GM19043 (cell line): Measurements from ENCODE around the gene RACK1.

Experiments
- ATAC-seq: cut with Tn5 transposase; IDR thresholded peaks from one replicate; pipeline ENCODE4 v1.9.1; 2021; ENCODE audit warnings: low read depth; ENCODE audit not compliant: unreplicated experiment

Gene RACK1

GRCh38 chr5:181199881-181200638 lies 43.6 kb downstream of the RACK1 start:
- ATAC-seq = no peak

GRCh38 chr5:181198905-181199519 lies 44.7 kb downstream of the RACK1 start:
- peak; percentile 41 for ATAC-seq

GRCh38 chr5:181198106-181198685 lies 45.5 kb downstream of the RACK1 start:
- ATAC-seq = no peak

GRCh38 chr5:181197326-181197951 lies 46.3 kb downstream of the RACK1 start:
- no peak for ATAC-seq

GRCh38 chr5:181195249-181195761 lies 48.4 kb downstream of the RACK1 start:
- ATAC-seq = no peak

- ATAC-seq = no peak
Observed at GRCh38 chr5:181194489-181195248, 49.0 kb downstream of the RACK1 start.

- ATAC-seq = no peak
Observed at GRCh38 chr5:181193656-181194055, 50.0 kb downstream of the RACK1 start.

- no peak for ATAC-seq
Observed at GRCh38 chr5:181192337-181193046, 51.2 kb downstream of the RACK1 start.

- ATAC-seq = peak; percentile 44
Observed at GRCh38 chr5:181191526-181192336, 52.0 kb downstream of the RACK1 start.

- peak; percentile 6 for ATAC-seq
Observed at GRCh38 chr5:181190711-181191525, 52.8 kb downstream of the RACK1 start.

GRCh38 chr5:181189962-181190710 lies 53.6 kb downstream of the RACK1 start:
- no peak for ATAC-seq

GRCh38 chr5:181189363-181189961 lies 54.2 kb downstream of the RACK1 start:
- ATAC-seq = no peak

- no peak for ATAC-seq
Observed at GRCh38 chr5:181188700-181189362, 54.9 kb downstream of the RACK1 start.

- no peak for ATAC-seq
Observed at GRCh38 chr5:181187500-181188213, 56.0 kb downstream of the RACK1 start.

- no peak for ATAC-seq
Observed at GRCh38 chr5:181186986-181187499, 56.7 kb downstream of the RACK1 start.
